Testis (tissue), 2 donors: ENCODE measurements around the gene PEAR1.

Source experiments
- CTCF ChIP-seq, 3 experiments: fragments of 450-650 bp in 2 of 3; fragments of 200-600 bp in 1 of 3; sonication (generic) in 1 of 3; IDR thresholded peaks; one replicate each; pipeline ENCODE4 v1.5.1; 2016 to 2019; ENCODE audit warnings: antibody characterized with exemption in 3 of 3, mild to moderate bottlenecking in 2 of 3, moderate library complexity in 1 of 3
- POLR2A ChIP-seq: fragments of 450-650 bp; IDR thresholded peaks from one replicate; pipeline ENCODE4 v1.6.1; 2017; ENCODE audit warnings: antibody characterized with exemption, mild to moderate bottlenecking, moderate library complexity

DNA sequence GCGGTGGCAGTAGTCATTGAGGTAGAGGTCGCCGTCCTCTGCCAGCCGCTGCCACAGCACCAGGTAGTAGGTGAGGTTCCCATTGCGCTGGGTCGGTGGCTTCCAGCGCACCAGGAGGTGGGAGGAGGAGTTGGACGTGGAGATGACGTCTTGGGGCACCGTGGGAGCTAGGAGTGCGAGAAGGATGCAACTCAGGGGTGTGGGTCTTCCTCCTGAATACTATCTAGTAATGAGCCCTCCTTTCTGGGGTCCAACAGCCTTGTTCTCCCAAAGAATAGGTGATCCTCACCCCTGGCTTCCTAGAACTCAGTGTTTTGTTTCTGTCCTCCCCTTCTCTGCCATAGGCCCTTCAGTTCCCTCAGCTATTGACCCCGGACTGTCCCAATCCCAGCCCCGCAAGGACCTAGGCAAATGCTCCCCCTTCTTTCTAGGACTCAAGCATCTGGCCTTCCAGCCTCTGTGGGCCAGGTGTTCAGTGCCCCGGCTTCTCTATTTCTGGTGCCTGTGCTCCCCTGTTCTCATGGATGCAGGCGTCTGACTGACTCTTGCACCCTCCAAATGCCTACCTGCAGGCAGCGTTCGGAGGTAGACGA lies 47.5 kb upstream of the PEAR1 start:
- TF ChIP-seq CTCF (IDR thresholded peaks at IDR 0.05) (no peak), POLR2A (no peak)
